GM11168 (cell line): ENCODE results near the gene FER1L5.
"Not testable (repeated sequence)": the region's sequence is repeated elsewhere in the genome, so short reads cannot be mapped to it uniquely, and the experiment has no call there.

Experiments used
- in situ Hi-C: fragments of 300-500 bp; cut with MboI; formaldehyde crosslinking; loops from one replicate; pipeline ENCODE4 v1.12.0; 2022; ENCODE audit warnings: low sequenced_read_pairs; ENCODE audit not compliant: unreplicated experiment

FER1L5 gene

DNA sequence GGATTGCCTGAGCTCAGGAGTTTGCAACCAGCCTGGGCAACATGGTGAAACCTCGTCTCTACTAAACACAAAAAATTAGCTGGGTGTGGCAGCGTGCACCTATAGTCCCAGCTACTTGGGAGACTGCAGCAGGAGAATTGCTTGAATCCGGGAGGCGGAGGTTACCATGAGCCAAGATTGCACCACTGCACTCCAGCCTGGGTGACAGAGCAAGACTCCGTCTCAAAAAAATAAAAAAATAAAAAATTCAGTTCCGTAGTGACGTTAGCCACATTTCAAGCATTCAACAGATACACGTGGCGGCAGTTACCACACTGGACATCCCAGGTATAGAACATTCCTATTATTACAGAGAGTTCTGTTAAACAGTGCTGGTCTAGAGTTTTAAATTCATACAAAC is 8.9 kb upstream of the FER1L5 start:
- in situ Hi-C loops = no loop called here

DNA sequence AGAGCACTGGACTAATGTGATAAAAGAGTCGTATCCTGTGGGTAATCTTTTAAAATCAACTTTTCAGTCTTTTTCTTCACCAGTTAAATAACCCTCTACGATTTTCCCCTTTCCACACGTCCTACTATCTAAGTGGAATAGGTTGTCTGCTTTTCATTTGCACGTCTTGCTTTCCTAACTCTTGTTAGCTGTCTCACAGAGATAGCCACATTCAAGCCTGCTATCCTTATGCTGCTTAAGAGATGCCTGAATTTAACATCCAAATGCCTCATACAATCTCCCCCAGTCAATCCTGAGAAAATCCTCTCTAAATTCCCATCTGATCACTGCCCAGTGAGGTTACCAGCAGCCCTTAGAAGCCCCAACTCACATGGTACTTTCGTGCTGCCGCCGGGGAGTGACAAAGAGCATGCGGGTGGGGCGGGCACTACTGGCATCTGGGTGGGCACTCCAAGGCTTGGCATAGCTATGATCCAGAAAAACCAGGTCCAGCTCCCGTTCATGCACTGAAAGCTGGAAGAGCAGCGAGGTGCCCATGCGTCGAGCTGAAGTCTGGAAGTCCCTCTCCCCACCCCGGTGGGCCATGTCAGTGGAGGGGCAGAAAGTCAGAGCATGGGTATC is 5.9 kb upstream of the FER1L5 start:
- in situ Hi-C loops = no loop called here

DNA sequence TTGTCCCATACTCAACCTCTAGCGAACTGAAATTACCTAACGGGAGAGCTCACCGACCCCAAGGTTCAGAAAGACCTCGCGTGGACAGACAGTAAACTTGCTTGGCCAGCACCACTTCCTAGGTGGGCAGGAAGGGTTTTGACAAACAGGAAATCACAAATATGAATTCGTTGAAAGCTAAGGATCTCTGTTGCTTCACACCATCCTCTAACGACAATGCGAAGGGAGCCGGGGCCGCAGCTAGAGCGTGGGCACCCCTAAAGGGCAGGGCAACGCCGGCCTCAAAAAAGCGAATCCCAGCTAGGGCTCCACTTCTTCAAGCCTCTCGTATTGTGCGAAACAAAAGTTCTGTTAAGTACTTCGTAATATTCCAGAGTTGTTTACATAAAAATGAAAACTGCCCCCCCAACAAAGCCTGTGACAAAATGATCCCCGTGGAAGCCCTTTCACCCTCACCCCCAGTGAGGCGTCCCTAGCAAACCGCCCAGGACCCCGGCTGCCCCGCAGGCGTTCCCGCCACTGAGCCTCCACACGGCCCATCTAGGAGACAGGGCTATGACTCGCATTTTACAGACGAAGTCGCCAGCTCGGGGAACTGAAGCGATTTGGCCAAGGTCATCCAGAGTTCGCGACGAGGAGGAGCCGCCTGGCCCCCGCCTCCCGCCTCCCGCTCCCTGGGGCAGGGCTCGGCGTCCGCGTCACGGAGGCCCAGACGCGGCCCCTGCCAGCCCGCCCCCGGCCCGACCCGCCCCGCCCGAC is 5.0 kb upstream of the FER1L5 start:
- in situ Hi-C loops = no loop called here

DNA sequence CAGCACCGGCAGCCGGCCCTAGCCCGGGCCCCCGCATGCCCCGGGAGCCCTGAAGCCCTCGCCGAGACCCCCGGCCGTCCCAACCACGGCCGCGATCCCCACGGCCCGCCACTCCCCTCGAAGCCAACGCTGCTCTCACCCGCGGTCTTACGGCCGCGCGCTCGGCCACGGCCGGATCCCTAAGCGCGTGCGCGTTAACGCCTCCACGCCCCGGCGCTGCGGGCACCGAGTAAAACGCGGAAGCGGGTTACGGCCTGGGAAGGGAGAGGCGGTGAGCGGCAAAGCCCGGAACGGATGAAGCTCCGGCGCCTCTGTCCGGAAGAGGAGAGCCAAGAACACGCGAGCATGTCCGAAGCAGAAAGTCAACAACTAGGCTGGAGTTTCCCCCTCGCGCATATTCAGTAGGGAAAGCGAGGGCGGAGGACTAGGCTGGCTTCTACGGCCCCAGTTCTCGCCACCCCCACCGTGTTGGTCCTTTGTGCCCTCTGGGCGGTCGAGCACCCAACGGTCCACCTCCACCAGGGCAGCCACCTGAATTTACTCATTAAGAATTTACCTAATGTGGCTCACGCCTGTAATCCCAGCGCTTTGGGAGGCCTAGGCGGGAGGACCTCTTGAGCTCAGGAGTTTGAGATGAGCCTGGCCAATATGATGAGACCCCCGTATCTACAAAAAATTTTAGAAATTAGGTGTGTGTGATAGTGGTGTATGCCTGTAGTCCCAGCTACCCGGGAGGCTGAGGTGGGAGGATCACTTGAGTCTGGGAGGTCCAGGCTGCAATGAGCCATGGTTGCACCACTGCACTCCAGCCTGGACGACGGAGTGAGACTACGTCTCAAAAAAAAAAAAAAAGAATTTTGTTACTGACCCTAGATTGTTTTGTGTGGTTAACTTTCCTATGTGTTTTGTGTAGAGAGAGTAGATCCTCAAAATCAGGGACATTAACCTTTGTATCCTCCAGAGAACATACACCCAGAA is 4.1 kb upstream of the FER1L5 start, which contains the start of gene KANSL3:
TSS of gene KANSL3 (minus strand) at position 169 of the 978 bp plus-strand sequence. CDS start 1,177 bp downstream, outside the sequence.
- in situ Hi-C loops = no loop called here

DNA sequence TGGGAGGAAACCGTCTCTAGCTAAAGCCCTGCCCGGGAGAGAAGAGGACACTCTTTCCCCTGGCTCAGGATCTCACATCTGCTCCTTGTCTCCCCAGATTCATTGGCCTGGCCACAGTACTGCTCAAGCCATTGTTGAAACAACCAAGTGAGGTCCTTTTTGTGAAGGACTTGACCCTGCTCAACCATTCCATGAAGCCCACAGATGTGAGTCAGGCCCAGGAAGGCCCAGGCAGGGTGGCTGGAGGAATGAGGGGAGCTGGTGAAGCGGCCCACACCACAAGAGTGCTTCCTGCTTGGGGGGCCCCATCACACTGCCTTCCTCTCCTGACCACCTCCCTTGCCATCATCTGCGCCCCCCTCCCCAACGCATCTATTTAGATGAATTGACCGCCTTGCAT is 5.1 kb downstream of the FER1L5 start:
- in situ Hi-C loops = no loop called here

DNA sequence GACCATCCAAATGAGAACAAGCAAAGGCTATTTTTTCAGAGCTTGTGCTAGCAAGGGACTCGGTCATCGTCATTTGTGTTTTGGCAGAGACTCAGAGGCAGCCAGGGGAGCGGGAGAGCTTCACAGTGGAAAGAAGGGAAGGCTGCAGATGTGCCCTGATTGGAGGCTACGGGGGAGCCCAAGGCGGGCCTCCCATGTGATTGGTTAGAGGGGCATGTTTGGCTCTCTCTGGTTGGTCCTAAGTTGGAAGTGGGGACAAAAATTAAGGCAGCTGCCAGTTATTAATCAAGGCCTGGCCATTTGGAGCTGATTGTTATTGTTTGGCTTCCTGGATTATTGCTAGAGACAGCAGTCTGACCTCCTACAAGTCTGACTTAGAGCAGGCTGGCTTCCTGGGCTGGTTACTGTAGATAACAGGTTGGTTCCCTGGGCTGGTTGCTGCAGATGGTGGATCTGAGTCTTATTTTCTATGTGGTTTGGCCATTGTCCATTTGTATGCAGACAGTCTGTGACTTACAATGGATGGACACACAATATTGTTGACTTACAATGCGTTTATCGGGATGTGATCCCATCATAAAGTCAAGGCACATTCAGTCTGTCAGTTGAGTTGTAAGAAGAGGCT is 5.9 kb downstream of the FER1L5 start:
- in situ Hi-C loops = no loop called here

DNA sequence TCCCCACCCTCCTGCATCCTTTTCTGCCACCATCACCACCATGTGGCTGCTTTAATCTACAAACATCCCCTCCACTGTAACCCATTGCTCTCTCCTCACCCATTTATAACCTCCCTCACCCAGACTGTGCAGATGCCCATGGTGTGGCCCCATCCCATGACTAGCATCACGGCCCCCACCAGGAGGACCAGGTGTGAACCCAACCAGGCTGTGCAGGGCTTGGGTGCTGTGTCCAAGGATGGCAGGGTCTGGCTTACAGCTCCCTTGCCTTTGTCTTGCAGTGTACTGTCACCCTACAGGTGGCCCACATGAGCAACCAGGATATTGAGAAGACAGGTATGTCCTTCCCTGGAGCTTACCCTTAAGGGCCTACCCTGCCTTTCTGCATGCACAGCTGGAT is 6.8 kb downstream of the FER1L5 start:
- in situ Hi-C loops = no loop called here

DNA sequence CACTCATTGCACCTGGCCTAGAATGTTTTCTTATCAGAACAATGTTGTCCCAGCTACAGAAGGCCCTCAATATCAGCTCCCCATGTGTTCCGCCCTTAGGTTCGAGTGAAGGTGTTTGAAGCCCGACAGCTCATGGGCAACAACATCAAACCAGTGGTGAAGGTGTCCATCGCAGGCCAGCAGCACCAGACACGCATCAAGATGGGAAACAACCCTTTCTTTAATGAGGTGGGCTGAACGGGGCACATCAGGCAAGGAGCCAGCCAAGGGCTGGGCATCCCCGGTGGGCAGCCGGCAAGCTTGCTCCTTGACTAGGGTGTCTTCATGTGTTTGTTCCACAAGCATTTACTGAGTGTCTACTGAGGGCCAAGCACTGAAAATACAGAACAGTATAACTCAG is 9.2 kb downstream of the FER1L5 start:
- in situ Hi-C loops = no loop called here

DNA sequence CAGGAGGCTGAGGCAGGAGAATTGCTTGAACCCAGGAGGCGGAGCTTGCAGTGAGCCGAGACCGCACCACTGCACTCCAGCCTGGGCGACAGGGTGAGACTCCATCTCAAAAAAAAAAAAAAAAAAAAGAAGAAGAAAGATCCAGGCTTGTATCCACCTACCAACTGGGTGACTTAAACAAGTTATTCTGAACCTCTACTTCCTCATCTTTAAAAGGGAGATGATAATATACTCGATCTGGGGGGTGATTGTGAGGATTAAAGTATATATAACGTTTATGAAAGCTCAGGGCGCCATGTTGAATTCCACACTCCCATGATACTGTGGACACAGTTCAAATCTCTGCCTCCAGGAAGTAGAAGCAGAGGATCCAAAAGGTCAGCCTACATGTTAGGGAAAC is 12.2 kb downstream of the FER1L5 start:
- in situ Hi-C loops = not testable (repeated sequence)

DNA sequence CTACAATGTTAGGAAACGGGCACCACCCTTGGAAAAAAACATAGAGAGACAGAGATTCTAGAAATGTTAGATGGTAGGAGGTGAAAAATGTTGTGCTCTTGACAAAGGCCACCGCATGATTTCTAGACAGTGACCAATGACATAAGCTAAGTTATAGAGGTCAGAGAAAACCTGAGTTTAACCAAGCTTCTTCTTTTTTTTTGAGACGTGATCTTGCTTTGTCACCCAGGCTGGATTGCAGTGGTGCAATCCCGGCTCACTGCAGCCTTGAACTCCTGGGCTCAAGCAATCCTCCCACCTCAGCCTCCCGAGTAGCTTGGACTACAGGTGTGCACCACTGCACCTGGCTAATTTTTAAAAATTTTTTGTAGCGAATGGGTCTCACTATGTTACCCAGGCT is 13.0 kb downstream of the FER1L5 start:
- in situ Hi-C loops = no loop called here

DNA sequence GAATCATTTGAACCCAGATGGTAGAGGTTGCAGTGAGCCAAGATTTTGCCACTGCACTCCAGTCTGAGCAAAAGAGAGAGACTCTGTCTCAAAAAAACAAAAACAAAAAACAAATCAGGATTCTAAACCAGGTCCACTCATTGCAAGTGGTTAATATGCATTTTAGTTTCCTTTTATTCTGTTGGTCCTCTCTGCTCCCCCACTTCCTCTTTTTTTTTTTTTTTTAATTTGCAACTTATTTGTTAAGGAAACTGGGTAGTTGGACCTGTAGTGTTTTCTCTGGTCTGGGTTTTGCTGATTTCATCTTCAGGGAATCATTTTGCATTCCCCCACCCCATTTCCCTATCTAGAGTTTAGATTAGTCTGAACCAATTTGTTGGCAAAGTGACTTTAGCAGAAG is 14.0 kb downstream of the FER1L5 start:
- in situ Hi-C loops = no loop called here

DNA sequence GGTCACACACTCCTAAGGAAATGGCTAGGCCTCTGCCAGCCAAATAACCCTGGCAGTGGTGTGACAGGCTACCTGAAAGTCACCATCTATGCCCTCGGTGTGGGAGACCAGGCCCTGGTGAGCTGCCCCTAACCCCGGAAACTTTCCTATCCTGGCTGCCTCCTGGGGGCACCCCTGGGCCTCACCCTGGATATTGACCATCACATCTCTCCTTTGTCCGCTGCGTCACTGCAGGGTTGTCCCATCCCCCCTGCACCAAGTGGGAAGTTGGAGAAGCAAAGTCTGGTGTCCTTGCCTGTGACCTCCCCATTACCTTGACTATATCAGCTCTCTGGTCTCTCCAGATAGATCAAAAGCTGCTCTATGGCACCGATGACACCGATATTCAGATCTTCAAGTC is 18.8 kb downstream of the FER1L5 start:
- in situ Hi-C loops = no loop called here

DNA sequence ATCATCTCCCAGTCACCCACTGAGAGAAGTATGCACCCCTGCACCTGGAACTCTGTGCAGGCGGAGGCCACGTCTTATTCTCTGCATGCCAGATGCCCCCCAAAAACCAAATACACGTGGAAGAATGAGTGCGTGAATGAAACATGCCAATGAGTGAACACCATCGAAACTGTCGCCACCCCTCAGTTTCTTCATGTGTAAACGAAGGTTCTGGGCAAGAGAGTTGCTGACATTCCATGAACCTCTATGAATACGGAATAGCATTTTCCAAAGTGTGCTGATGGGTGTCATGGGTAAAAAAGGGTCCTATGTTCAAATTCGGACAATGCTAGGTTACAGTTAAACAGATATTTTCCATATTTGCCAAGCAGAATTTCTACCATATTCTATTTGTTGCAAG is 19.8 kb downstream of the FER1L5 start:
- in situ Hi-C loops = no loop called here

DNA sequence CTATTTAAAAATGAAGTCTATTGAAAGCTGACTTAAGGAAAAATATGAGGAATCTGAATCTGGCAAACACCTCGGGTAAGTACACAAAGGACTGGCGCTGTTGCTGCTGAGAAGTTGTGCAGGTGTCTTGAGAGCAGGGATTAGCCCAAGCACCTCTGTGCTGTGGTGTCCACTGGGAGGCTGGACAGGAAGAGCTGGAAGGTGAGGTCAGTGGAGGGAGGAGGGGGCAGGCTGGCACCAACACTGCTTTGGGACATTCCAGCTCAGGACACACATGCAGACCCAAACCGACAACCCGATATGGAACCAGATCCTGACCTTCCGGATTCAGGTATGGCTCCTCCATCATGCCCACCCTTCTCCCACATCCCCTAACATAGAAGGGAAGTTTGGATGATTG is 20.6 kb downstream of the FER1L5 start:
- in situ Hi-C loops = no loop called here

DNA sequence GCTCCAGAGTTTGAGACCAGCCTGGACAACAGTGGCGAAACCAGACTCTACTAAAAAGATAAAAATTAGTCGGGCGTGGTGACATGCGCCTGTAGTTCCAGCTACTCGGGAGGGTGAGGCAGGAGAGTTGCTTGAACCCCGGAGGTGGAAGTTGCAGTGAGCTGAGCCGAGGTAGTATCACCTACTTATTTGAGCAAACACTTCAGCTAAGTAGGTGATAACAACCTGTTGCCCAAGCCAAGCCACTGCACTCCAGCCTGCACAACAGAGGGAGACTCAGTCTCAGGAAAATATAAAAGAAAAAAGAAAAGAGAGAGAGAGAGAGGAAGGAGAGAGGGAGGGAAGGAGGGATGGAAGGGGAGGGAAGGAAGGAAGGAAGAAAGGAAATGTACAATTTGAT is 21.3 kb downstream of the FER1L5 start:
- in situ Hi-C loops = no loop called here

DNA sequence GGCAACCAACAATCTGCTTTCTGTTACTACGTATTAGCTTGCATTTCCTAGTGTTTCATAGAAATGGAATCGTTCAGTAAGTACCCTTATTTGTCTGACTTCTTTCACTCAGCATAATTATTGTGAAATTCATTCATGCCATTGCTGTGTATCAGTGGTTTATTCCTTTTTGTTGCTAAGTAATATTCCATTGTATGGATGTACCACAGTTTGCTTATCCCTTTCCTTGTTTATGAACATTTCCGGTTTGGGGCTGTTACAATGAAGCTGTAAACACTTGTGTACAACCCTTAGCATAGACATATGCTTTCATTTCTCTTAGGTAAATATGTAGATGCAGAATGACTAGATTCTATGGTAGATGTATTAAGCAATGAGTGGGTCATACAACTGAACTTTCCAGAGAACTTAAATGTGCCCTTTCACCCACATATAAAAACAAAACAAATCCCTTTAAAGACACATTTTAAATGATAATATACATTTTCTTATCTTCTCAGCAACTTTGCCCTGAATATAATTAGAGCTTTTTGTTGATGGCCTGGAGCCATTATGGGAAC is 21.9 kb downstream of the FER1L5 start:
- in situ Hi-C loops = no loop called here

DNA sequence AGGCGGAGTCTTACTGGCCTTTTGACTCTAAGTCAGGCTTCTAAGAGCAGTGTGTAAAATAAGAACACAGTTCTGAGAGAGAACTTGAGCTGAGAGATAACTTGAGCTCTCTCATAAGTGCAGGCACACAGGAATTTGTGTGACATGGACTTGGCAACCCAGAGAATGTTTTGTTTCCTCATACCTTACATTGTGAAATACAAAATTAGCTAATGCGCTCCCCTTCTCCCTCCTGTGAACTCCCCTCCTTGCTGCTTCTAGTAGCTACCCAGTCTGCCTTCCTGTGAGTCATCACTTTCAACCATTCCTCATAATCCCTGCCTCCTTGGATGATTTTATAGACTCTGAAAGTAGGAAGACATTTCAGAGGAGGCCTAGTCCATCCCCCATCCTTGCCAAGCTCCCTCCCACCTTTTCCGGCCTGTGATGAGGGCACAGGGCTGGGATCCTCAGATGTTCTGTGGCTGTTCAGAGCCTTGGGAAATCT is 22.6 kb downstream of the FER1L5 start:
- in situ Hi-C loops = no loop called here

DNA sequence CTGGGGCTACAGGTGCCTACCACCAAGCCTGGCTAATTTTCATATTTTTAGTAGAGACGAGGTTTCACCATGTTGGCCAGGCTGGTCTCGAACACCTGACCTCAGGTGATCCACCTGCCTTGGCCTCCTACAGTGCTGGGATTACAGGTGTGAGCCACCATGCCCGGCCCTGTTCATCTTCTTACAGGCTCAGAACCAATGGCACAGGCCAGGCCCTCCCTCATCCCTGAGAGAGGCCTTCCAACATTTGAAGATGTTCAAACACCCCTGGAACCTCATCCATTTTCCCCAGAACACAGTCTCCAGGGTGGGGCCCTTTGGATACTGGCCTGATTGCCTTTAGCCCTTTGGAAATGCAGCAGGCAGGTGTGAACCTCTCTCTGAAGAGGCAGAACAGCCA is 23.2 kb downstream of the FER1L5 start:
- in situ Hi-C loops = not testable (repeated sequence)

DNA sequence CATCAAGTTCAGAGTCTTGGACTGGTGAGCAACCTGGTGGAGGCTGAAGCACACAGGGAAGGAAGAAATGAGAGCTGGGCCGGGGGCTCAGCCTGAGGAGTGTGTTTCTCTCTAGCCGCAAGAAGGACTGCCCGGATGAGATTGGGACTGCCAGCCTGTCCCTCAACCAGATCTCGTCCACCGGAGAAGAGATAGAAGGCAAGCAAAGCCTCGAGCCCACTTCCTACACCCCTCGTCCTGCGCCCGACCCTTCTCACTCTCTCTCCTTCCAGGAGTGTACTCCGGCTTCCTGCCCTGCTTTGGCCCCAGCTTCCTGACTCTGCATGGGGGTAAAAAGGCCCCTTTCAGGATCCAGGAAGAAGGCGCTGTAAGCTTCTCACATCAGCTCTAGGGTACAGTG is 26.2 kb downstream of the FER1L5 start:
- in situ Hi-C loops = no loop called here
